Upper lobe of right lung (tissue), 1 donor: ENCODE data around the gene NEDD8. TPM values are rescaled to one million over a fixed set of nuclear protein-coding genes. Genes with fewer than 3 reads are reported as not detected.
"Not testable (repeated sequence)": the region's sequence is repeated elsewhere in the genome, so short reads cannot be mapped to it uniquely, and the experiment has no call there.

Source experiments
- ATAC-seq: fragments of 200-7000 bp; cut with Tn5 transposase; one replicate; pipeline ENCODE4 v1.9.1; 2020; ENCODE audit warnings: mild to moderate bottlenecking, moderate library complexity
- DNase-seq: peaks from one replicate; pipeline ENCODE4 v3.0.0-alpha.2; 2020
- H3K27ac ChIP-seq: fragments of 200-600 bp; one replicate; pipeline ENCODE4 v1.8.0; 2022
- H3K27me3 ChIP-seq: fragments of 200-600 bp; one replicate; pipeline ENCODE4 v1.8.0; 2022; ENCODE audit warnings: mild to moderate bottlenecking
- H3K36me3 ChIP-seq: fragments of 200-600 bp; one replicate; pipeline ENCODE4 v1.8.0; 2022
- H3K4me1 ChIP-seq: fragments of 200-600 bp; one replicate; pipeline ENCODE4 v1.8.0; 2022
- H3K4me3 ChIP-seq: fragments of 200-600 bp; one replicate; pipeline ENCODE4 v1.8.0; 2022; ENCODE audit warnings: mild to moderate bottlenecking
- H3K9me3 ChIP-seq: fragments of 200-600 bp; one replicate; pipeline ENCODE4 v1.8.0; 2022
- intact Hi-C: fragments of 100-400 bp; cut with DNase I; formaldehyde crosslinking; loops from one replicate; pipeline ENCODE4 v1.11.0; 2022
- total RNA-seq: library from RNA; stranded (reverse); fragmentation: NEBNext Ultra II Directional; extraction: Animal tissue kit (Norgen Biotek cat#: 25700); gene quantifications from one replicate; pipeline ENCODE4 v1.2.1, GENCODE V29; 2021
- TF ChIP-seq, protein P1 (sequence below): fragments of 200-600 bp; IDR thresholded peaks from one replicate; pipeline ENCODE4 v1.8.0; 2022; ENCODE audit warnings: antibody characterized with exemption
- donor health status: DM: no; HTN: yes; CAD: no; lungs with severe emphysema.

Gene NEDD8
- total RNA-seq, 1 donor from 2014 or later: 142 TPM

DNA sequence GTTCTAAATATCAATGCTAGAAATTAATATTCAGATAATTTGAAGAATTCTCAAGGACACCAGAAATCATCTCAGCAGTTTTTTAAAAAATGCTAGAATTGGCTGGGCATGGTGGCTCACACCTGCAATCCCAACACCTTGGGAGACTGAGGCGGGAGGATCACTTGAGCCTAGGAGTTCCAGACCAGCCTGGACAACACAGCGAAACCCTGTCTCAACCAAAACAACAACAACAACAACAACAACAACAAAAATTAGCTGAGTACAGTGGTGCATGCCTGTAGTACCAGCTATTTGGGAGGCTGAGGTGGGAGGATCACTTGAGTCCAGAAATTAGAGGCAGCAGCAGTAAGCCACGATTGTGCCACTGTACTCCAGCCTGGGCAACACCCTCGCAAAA, 13.1 kb downstream of the NEDD8 start:
- no peak for ATAC-seq
- no peak overlapping the region for H3K4me3 ChIP-seq
- H3K27me3 ChIP-seq: no peaks in the 10 kb centered on the region
- H3K27ac ChIP-seq: no peak overlapping the region
- peaks cover 4% of the 10 kb centered on the region for H3K4me1 ChIP-seq
- intact Hi-C loops: no loop called here
- TF ChIP-seq, protein P1, sequence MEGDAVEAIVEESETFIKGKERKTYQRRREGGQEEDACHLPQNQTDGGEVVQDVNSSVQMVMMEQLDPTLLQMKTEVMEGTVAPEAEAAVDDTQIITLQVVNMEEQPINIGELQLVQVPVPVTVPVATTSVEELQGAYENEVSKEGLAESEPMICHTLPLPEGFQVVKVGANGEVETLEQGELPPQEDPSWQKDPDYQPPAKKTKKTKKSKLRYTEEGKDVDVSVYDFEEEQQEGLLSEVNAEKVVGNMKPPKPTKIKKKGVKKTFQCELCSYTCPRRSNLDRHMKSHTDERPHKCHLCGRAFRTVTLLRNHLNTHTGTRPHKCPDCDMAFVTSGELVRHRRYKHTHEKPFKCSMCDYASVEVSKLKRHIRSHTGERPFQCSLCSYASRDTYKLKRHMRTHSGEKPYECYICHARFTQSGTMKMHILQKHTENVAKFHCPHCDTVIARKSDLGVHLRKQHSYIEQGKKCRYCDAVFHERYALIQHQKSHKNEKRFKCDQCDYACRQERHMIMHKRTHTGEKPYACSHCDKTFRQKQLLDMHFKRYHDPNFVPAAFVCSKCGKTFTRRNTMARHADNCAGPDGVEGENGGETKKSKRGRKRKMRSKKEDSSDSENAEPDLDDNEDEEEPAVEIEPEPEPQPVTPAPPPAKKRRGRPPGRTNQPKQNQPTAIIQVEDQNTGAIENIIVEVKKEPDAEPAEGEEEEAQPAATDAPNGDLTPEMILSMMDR: no peak
- no peaks in the 10 kb centered on the region for H3K9me3 ChIP-seq
- H3K36me3 ChIP-seq: peaks cover 11% of the 10 kb centered on the region
- DNase-seq: no peak

DNA sequence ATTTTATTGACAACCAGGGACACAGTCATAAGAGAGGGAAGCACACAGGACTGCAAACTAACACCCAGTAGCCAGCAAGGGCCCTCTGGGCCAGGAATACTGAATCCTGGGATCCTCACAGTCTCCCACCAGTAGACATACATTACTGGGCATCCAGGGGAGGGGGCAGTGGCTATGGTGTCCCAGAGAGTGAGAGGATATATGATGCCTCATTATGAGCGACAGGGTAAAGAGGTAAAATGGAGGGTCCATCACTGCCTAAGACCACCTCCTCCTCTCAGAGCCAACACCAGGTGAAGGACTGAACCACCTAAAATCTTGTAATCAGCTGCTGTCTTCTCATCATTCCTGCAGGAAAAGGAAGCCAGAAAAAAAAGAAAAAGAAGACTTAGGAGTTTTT, 15.3 kb downstream of the NEDD8 start:
- DNase-seq, H3K9me3 ChIP-seq, ATAC-seq, H3K4me1 ChIP-seq, H3K27ac ChIP-seq, H3K27me3 ChIP-seq, intact Hi-C loops, H3K4me3 ChIP-seq: not testable (repeated sequence)
- H3K36me3 ChIP-seq: peaks cover 11% of the 10 kb centered on the region

DNA sequence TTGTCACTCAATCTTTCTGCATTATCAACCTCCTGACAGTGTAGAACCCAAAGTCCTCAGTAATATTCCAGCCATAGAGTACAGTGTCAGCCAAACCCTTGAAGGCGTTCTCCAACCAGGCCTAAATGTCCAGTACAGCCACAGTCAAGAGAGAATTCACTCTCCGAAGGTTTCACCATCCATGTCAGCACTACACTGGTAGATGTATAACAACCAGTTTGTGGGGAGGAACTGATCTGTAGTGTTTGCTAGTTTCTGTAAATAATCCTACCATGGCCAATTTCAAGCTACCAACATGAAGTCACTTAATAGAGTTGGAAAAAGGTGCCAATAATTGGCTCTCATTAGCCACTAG, 15.8 kb downstream of the NEDD8 start:
- intact Hi-C loops: no loop called here
- H3K27me3 ChIP-seq: no peaks in the 10 kb centered on the region
- no peak for DNase-seq
- TF ChIP-seq, protein P1: no peak
- H3K9me3 ChIP-seq: no peaks in the 10 kb centered on the region
- H3K36me3 ChIP-seq: peaks cover 11% of the 10 kb centered on the region
- H3K4me1 ChIP-seq: peaks cover 10% of the 10 kb centered on the region
- no peak overlapping the region for H3K27ac ChIP-seq
- no peak for ATAC-seq
- H3K4me3 ChIP-seq: peak overlapping the region; percentile 73

DNA sequence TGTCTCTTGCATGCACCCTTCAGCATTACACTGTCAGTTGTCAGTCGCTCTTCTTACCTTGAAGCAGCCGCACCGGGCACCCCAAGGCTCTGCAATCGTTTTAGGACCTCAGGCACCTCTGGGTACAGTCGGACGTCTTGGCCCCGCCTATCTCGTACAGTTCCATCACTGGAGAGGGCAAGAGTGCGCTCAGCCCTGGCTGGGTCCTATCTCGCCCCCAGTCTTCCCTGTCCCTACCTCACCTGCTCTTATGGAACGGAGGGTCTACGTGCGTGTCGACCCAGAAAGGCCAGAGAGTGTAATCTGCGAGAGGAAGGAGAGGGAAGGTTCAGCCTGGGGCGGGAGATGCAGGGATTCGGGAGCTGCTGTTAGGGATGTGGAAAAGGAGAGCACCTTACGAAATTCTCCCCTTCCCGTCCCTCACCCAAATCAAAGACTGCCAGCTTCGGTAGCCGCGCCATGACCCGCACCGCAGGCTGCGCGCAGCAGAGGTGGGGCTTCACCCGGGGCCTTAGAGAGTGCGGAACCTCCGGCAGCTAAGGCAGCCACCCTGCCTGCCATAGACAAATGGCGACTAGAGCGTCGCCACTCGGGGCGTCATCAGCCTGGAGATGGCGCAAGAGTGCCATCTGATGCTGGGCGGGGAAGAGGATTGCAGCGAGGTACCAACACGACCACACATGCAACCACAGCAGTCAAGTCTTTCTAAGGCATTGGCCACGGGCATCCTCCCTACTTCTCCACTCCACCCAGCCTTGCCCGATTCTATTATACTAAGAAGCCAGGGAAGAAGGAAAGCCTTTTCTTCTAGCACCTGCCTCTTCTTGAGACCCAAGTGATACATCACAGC, 16.4 kb downstream of the NEDD8 start, which contains the start of gene MDP1:
Gene MDP1, minus strand, starts transcription at position 572 of the 850 bp plus-strand sequence. Its CDS starts 111 bp downstream, at position 461.
- H3K4me3 ChIP-seq: peak within 1 kb of the TSS; percentile 73
- peaks cover 15% of the 10 kb centered on the region for H3K36me3 ChIP-seq
- peak within 1 kb of the TSS; percentile 86 for H3K27ac ChIP-seq
- TF ChIP-seq, protein P1: peak; percentile 59
- DNase-seq: peak; percentile 92
- no peaks in the 10 kb centered on the region for H3K27me3 ChIP-seq
- ATAC-seq: peak; percentile 85
- intact Hi-C loops: no loop called here
- H3K4me1 ChIP-seq: peaks cover 10% of the 10 kb centered on the region
- H3K9me3 ChIP-seq: no peaks in the 10 kb centered on the region

DNA sequence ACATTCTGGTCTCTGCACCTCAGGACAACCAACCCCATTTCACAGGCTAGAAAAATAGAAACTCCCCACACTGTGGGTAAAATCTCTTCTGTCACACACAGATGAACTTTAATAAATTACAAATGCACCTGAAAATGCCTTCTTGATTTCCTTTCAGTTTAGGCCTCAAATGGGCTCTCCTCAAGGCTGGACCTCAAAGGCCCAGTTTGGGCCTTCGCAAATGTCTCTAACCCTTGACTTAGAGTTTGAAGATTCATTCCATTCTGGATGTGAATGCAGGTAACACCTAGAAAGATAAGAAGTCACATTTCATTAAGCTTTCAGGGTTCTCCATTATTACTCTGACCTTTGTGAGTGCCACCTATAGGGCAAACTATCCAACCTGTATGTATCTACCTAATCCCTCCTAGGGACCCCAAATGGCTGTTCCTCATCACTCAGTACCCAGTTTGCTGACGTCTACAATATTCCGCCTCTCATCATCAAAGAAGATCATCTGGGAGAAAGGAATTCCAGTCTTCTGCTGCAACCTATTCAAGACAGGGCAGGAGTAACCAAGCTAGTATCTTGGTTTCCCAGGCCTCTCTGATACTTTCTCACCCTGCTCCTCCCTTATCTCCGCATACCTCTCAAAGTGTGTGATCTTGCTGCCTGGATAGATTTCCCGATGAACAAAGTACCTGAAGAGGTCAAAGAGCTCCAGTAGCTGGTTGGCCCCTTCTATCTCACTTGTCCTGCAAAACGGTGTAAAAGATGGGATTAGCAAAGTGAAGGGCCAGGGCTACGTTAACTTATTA, 18.1 kb downstream of the NEDD8 start:
- TF ChIP-seq, protein P1: no peak
- Histone ChIP-seq H3K36me3 (peaks cover 31% of the 10 kb centered on the region), H3K9me3 (no peaks in the 10 kb centered on the region), H3K4me1 (peaks cover 10% of the 10 kb centered on the region), H3K4me3 (peak overlapping the region; percentile 67), H3K27me3 (no peaks in the 10 kb centered on the region), H3K27ac (peak overlapping the region; percentile 96)
- ATAC-seq: no peak
- intact Hi-C loops: no loop called here
- DNase-seq: no peak
